B cell (primary cell): ENCODE results near the gene EXOC6. TPM values are rescaled to one million over a fixed set of nuclear protein-coding genes. Genes with fewer than 3 reads are reported as not detected.

Experiments
- ATAC-seq: fragments of 200-7000 bp; cut with Tn5 transposase; one replicate; pipeline ENCODE4 v1.10.0; 2021; ENCODE audit warnings: low read depth, mild to moderate bottlenecking, moderate number of reproducible peaks, moderate library complexity
- CTCF ChIA-PET: fragments of 350-600 bp; sonication (Branson Sonifier 250); formaldehyde crosslinking; loops from one replicate; lab custom pipeline; 2021; ENCODE audit warnings: antibody characterized with exemption, inconsistent platforms; lab: Charles Lee
- POLR2A ChIA-PET: fragments of 350-600 bp; sonication (Branson Sonifier 250); formaldehyde crosslinking; loops from one replicate; lab custom pipeline; 2021; ENCODE audit warnings: antibody characterized with exemption; lab: Charles Lee
- DNase-seq: peaks from one replicate; pipeline ENCODE4 v3.0.0; 2013
- H2AFZ ChIP-seq: 2 replicates; pipeline ENCODE4 v1.6.1; 2012; ENCODE audit warnings: mild to moderate bottlenecking, low read depth, low read length; ENCODE audit not compliant: insufficient read depth, poor library complexity, severe bottlenecking
- H3K27ac ChIP-seq, 2 donors: 1 replicate in 1 of 2; 2 replicates in 1 of 2; pipeline ENCODE4 v1.5.1; 2012 to 2013; ENCODE audit warnings: low read length in 2 of 2, mild to moderate bottlenecking in 2 of 2, moderate library complexity in 1 of 2
- H3K27me3 ChIP-seq, 4 experiments: fragments of 200-600 bp in 1 of 4; sonication (generic) in 1 of 4; replicated peaks in 1 of 4; 1 replicate in 2 of 4; 2 replicates in 2 of 4; pipeline versions ENCODE4 v1.6.1 to v1.7.0; 2013 to 2016; ENCODE audit warnings: low read length in 3 of 4, mild to moderate bottlenecking in 2 of 4, mixed read lengths in 1 of 4, moderate library complexity in 1 of 4; ENCODE audit not compliant: insufficient read depth in 4 of 4, control insufficient read depth in 3 of 4; ENCODE audit errors: control extremely low read depth in 1 of 4
- H3K36me3 ChIP-seq, 2 experiments: replicated peaks in 1 of 2; 1 replicate in 1 of 2; 2 replicates in 1 of 2; pipeline versions ENCODE4 v1.6.1 to v1.7.1; 2013; ENCODE audit warnings: low read length in 1 of 2; ENCODE audit not compliant: insufficient read depth in 2 of 2, control insufficient read depth in 1 of 2; ENCODE audit errors: control extremely low read depth in 1 of 2, extremely low read depth in 1 of 2
- H3K4me1 ChIP-seq, 2 donors: fragments of 200-600 bp in 1 of 2; sonication (generic) in 1 of 2; 1 replicate in 1 of 2; 2 replicates in 1 of 2; pipeline versions ENCODE4 v1.5.1 to v1.6.1; 2013 to 2017; ENCODE audit warnings: low read length in 2 of 2; ENCODE audit not compliant: control insufficient read depth in 2 of 2, insufficient read depth in 2 of 2
- H3K4me2 ChIP-seq: replicated peaks from 2 replicates; pipeline ENCODE3; 2012; ENCODE audit warnings: mild to moderate bottlenecking, low read depth, low read length; ENCODE audit not compliant: poor library complexity, severe bottlenecking
- H3K4me3 ChIP-seq, 5 experiments: fragments of 200-600 bp in 1 of 5; sonication (generic) in 1 of 5; 1 replicate in 3 of 5; 2 replicates in 2 of 5; pipeline versions ENCODE4 v1.5.1 to v1.7.0; 2011 to 2016; ENCODE audit warnings: low read length in 4 of 5, mild to moderate bottlenecking in 4 of 5, low read depth in 2 of 5, control low read depth in 1 of 5, moderate library complexity in 1 of 5; ENCODE audit not compliant: insufficient read depth in 1 of 5; ENCODE audit errors: control extremely low read depth in 1 of 5, extremely low read depth in 1 of 5
- H3K79me2 ChIP-seq: fragments of 200-600 bp; sonication (generic); one replicate; pipeline ENCODE4 v1.6.0; 2016; ENCODE audit warnings: low read length; ENCODE audit not compliant: control insufficient read depth, insufficient read depth
- H3K9ac ChIP-seq: fragments of 200-600 bp; sonication (generic); 2 replicates; pipeline ENCODE4 v1.6.1; 2017; ENCODE audit warnings: mild to moderate bottlenecking, low read length, moderate library complexity
- H3K9me3 ChIP-seq, 3 donors: one replicate each; pipeline versions ENCODE4 v1.6.1 to v1.7.1; 2013; ENCODE audit warnings: low read length in 2 of 3; ENCODE audit not compliant: control insufficient read depth in 2 of 3, insufficient read depth in 1 of 3; ENCODE audit errors: control extremely low read depth in 1 of 3
- H4K20me1 ChIP-seq: 2 replicates; pipeline ENCODE4 v1.6.0; 2012; ENCODE audit warnings: mild to moderate bottlenecking, low read length; ENCODE audit not compliant: insufficient read depth, control insufficient read depth, poor library complexity, severe bottlenecking
- H3K27ac Mint-ChIP-seq: one replicate; pipeline ENCODE4 v1.8.0; 2021; ENCODE audit warnings: mixed read lengths
- H3K27me3 Mint-ChIP-seq: one replicate; pipeline ENCODE4 v1.8.0; 2021; ENCODE audit warnings: mixed read lengths
- H3K4me1 Mint-ChIP-seq: one replicate; pipeline ENCODE4 v1.8.0; 2021; ENCODE audit warnings: mixed read lengths
- H3K4me3 Mint-ChIP-seq: one replicate; pipeline ENCODE4 v1.8.0; 2021; ENCODE audit warnings: mixed read lengths
- H3K9me3 Mint-ChIP-seq: one replicate; pipeline ENCODE4 v1.8.0; 2022; ENCODE audit warnings: mixed read lengths; ENCODE audit not compliant: insufficient read depth
- CTCF ChIP-seq: fragments of 200-600 bp; IDR thresholded peaks from one replicate; pipeline ENCODE4 v1.8.0; 2022; ENCODE audit warnings: antibody characterized with exemption, mild to moderate bottlenecking
- EZH2 ChIP-seq: IDR thresholded peaks from 2 replicates; pipeline ENCODE4 v1.6.1; 2012; ENCODE audit warnings: borderline replicate concordance, low read depth, mild to moderate bottlenecking, moderate library complexity, low read length; ENCODE audit not compliant: insufficient read depth, poor library complexity, severe bottlenecking
- WGBS: methylation state at CpG from one replicate; pipeline ENCODE4 v1.1.5; 2013; ENCODE audit warnings: missing lambda C conversion rate; ENCODE audit not compliant: insufficient coverage; 5-methylcytosine and 5-hydroxymethylcytosine counted together
- intact Hi-C: fragments of 100-400 bp; cut with micrococcal nuclease; formaldehyde crosslinking; loops from one replicate; pipeline ENCODE4 v1.10.0; 2022
- polyA plus RNA-seq: library from polyadenylated mRNA; depleted of rRNA; stranded (reverse); fragments of >200 nt; gene quantifications from 2 replicates; pipeline ENCODE4 v1.2.3, GENCODE V29; 2012
- total RNA-seq, 2 donors: library from RNA; stranded (reverse); fragments of 120-200 nt in 1 of 2; gene quantifications; 1 replicate in 1 of 2; 2 replicates in 1 of 2; pipeline versions ENCODE4 v1.2.3 to v1.2.4, GENCODE V29; 2013 to 2022

Gene EXOC6
- total and polyA plus RNA-seq, 2 donors (not counting 1 experiment from before 2014, with no cell fraction given) = 7.9 to 22.6 TPM

GRCh38 chr10:93063144-93063976 is 215.0 kb downstream of the EXOC6 start:
- no peak for TF ChIP-seq CTCF
- no peak for TF ChIP-seq EZH2
- POLR2A ChIA-PET = no interaction called here
- no peak overlapping the region for H3K9ac ChIP-seq
- H3K36me3 ChIP-seq = peaks cover 0 to 6% of the 10 kb centered on the region in 2 experiments
- peak overlapping the region; percentile 73 for H3K4me2 ChIP-seq
- no peak overlapping the region for H3K27ac ChIP-seq
- no peak for DNase-seq
- WGBS = 29% methylated on average over 42 of the region's 43 CpGs
- no peak overlapping the region for H3K27ac Mint-ChIP-seq
- peaks cover 0 to 10% (median 0%) of the 10 kb centered on the region in 3 donors for H3K9me3 ChIP-seq
- no peak overlapping the region for H2AFZ ChIP-seq
- intact Hi-C loops = no loop called here
- H3K4me1 Mint-ChIP-seq = peaks cover 28% of the 10 kb centered on the region
- CTCF ChIA-PET = interaction anchor here (0.5 to 1.5 kb wide), 2 partner anchors 17 to 597 kb away, joined by 3 read pairs; no protein-coding TSS in a partner anchor
- no peak for ATAC-seq
- H3K4me3 Mint-ChIP-seq = peak overlapping the region; percentile 63
- H3K4me1 ChIP-seq = peaks cover 23 to 30% of the 10 kb centered on the region in 2 donors
- no peaks in the 10 kb centered on the region for H3K9me3 Mint-ChIP-seq
- H4K20me1 ChIP-seq = peaks cover 4% of the 10 kb centered on the region
- peaks cover 56% of the 10 kb centered on the region for H3K27me3 Mint-ChIP-seq
- H3K79me2 ChIP-seq = no peaks in the 10 kb centered on the region
- peaks cover 0 to 54% (median 23%) of the 10 kb centered on the region in 4 experiments for H3K27me3 ChIP-seq
- no peak overlapping the region for H3K4me3 ChIP-seq
